Heart right ventricle (tissue), 16 donors: Measurements from ENCODE around the gene PRB3. TPM values are rescaled to one million over a fixed set of nuclear protein-coding genes. Genes with fewer than 3 reads are reported as not detected.

Source experiments
- ATAC-seq, 8 donors: fragments of 200-7000 bp; cut with Tn5 transposase; one replicate each; pipeline ENCODE4 v1.9.1; 2020; ENCODE audit warnings: mild to moderate bottlenecking in 8 of 8, moderate library complexity in 8 of 8, moderate number of reproducible peaks in 1 of 8
- DNase-seq, 2 donors: peaks; one replicate each; pipeline ENCODE4 v3.0.0-alpha.2; 2020
- H3K27ac ChIP-seq, 10 donors: fragments of 200-600 bp; sonication (generic) in 2 of 10; one replicate each; pipeline versions ENCODE4 v1.5.0 to v1.8.0; 2020 to 2022; ENCODE audit warnings: mild to moderate bottlenecking in 3 of 10
- H3K27me3 ChIP-seq, 7 donors: fragments of 200-600 bp; one replicate each; pipeline ENCODE4 v1.8.0; 2021 to 2022; ENCODE audit warnings: mild to moderate bottlenecking in 2 of 7
- H3K36me3 ChIP-seq, 9 donors: fragments of 200-600 bp; sonication (generic) in 1 of 9; one replicate each; pipeline versions ENCODE4 v1.5.0 to v1.8.0; 2020 to 2022; ENCODE audit warnings: mild to moderate bottlenecking in 2 of 9
- H3K4me1 ChIP-seq, 9 donors: fragments of 200-600 bp; sonication (generic) in 1 of 9; one replicate each; pipeline versions ENCODE4 v1.5.0 to v1.8.0; 2020 to 2022; ENCODE audit warnings: mild to moderate bottlenecking in 4 of 9
- H3K4me3 ChIP-seq, 10 donors: fragments of 200-600 bp; sonication (generic) in 2 of 10; one replicate each; pipeline versions ENCODE4 v1.5.0 to v1.8.0; 2020 to 2022; ENCODE audit warnings: mild to moderate bottlenecking in 7 of 10, moderate library complexity in 2 of 10
- H3K9me3 ChIP-seq, 11 donors: fragments of 200-600 bp in 10 of 11; sonication (generic) in 2 of 11; one replicate each; pipeline versions ENCODE4 v1.5.0 to v1.8.0; 2013 to 2022; ENCODE audit warnings: mild to moderate bottlenecking in 2 of 11, control low read depth in 1 of 11, moderate library complexity in 1 of 11
- CTCF ChIP-seq, 9 donors: fragments of 200-600 bp; sonication (generic) in 2 of 9; IDR thresholded peaks; one replicate each; pipeline versions ENCODE4 v1.5.0 to v1.8.0; 2021 to 2022; ENCODE audit warnings: antibody characterized with exemption in 9 of 9, mild to moderate bottlenecking in 5 of 9, moderate library complexity in 1 of 9
- WGBS, 2 donors: extraction: QIAGEN DNeasy Blood & Tissue Kit; methylation state at CpG; one replicate each; pipeline ENCODE4 v1.1.7; 2013; ENCODE audit warnings: inconsistent platforms in 1 of 2; 5-methylcytosine and 5-hydroxymethylcytosine counted together
- intact Hi-C, 10 donors: fragments of 100-400 bp; cut with DNase I; formaldehyde crosslinking; loops; one replicate each; pipeline versions ENCODE4 v1.11.1 to v1.14.2; 2022
- polyA plus RNA-seq, 2 donors: library from polyadenylated mRNA; stranded (reverse); fragments of 200-250 nt; gene quantifications; one replicate each; pipeline ENCODE4 v1.2.3, GENCODE V29; 2013
- total RNA-seq, 10 donors: library from RNA; stranded (reverse); fragmentation: NEBNext Ultra II Directional in 3 of 10; extraction: Animal tissue kit (Norgen Biotek cat#: 25700) in 3 of 10; gene quantifications; one replicate each; pipeline versions ENCODE4 v1.2.1 to v1.2.4, GENCODE V29; 2021 to 2023
- donor health status: Arrhythmogenic right ventricular cardiomyopathy.
- donor health status: ischemic (EF 13 %, LVEDD 7.1; RV severe dilation, severe dysfunction).
- donor health status: healthy with polysubstance abuse.
- donor health status: DM: no; HTN: yes; CAD: no.
- donor health status: DM: no; HTN: no; CAD: no.
- donor health status: ischemic (EF 25% LVEDD 6.9; RV normal size, moderate dysfunction).
- donor health status: ischemic (EF 25% LVEDD 5.7; RV mildly dilated, moderate dysfunction).
- donor health status: healthy.
- donor health status: DM: yes; HTN: yes; CAD: no.
- donor health status: Ischemic cardiomyopathy.
- donor health status: ischemic (EF 35%, LVEDD 5.7; RV mildly dilated, moderate dysfunction).
- donor health status: nonischemic (EF 11% LVEDD 7.7; RV severe dilation, severe dysfunction).
- donor health status: DM: yes; HTN: yes; CAD: no.
- donor health status: PGD.
- donor health status: ischemic (EF 29% LVEDD 5.4; RV normal size, mild dysfunction).
- donor health status: nonischemic (EF 23%, LVEDD 6.1; RV moderate dilation, normal function).

PRB3 gene
- total and polyA plus RNA-seq, 12 donors: not detected

- DNase-seq: no peak
- WGBS, 2 donors: 91 to 98% methylated on average over 1 of the region's 1 CpG
- H3K27ac ChIP-seq: no peak overlapping the region
- no peak for TF ChIP-seq CTCF (IDR thresholded peaks at IDR 0.05)
- no peak for ATAC-seq
- H3K27me3 ChIP-seq: no peaks in the 10 kb centered on the region
- H3K4me3 ChIP-seq: no peak overlapping the region
- peaks cover 0 to 36% (median 13%) of the 10 kb centered on the region in 11 donors for H3K9me3 ChIP-seq
- no peaks in the 10 kb centered on the region for H3K4me1 ChIP-seq
- intact Hi-C loops: no loop called here
- no peaks in the 10 kb centered on the region for H3K36me3 ChIP-seq
These were observed 5.0 kb downstream of the PRB3 start for GRCh38 chr12:11264501-11264900.

- no peak overlapping the region for H3K4me3 ChIP-seq
- DNase-seq: no peak
- no peaks in the 10 kb centered on the region for H3K27me3 ChIP-seq
- no peaks in the 10 kb centered on the region for H3K36me3 ChIP-seq
- ATAC-seq: no peak
- WGBS, 2 donors: 47 to 94% methylated on average over 1 of the region's 1 CpG
- TF ChIP-seq CTCF (IDR thresholded peaks at IDR 0.05): no peak
- intact Hi-C loops: no loop called here
- H3K4me1 ChIP-seq: no peaks in the 10 kb centered on the region
- peaks cover 0 to 11% (median 0%) of the 10 kb centered on the region in 11 donors for H3K9me3 ChIP-seq
- H3K27ac ChIP-seq: no peak overlapping the region
These were observed 23.0 kb downstream of the PRB3 start for GRCh38 chr12:11246489-11246888.

GRCh38 chr12:11242656-11243055, 26.9 kb downstream of the PRB3 start:
- DNase-seq (no peak), ATAC-seq (no peak)
- intact Hi-C loops: no loop called here
- H3K9me3 ChIP-seq: peaks cover 0 to 5% (median 0%) of the 10 kb centered on the region in 11 donors
- no peak overlapping the region for H3K27ac ChIP-seq
- H3K4me1 ChIP-seq: no peaks in the 10 kb centered on the region
- no peak for TF ChIP-seq CTCF (IDR thresholded peaks at IDR 0.05)
- WGBS, 2 donors: 70 to 72% methylated on average over 3 of the region's 3 CpGs
- no peaks in the 10 kb centered on the region for H3K36me3 ChIP-seq
- H3K4me3 ChIP-seq: no peak overlapping the region
- H3K27me3 ChIP-seq: no peaks in the 10 kb centered on the region

GRCh38 chr12:11240348-11240930, 29.1 kb downstream of the PRB3 start:
- H3K4me1 ChIP-seq: no peaks in the 10 kb centered on the region
- 66 to 74% methylated on average over 3 of the region's 3 CpGs for WGBS, 2 donors
- intact Hi-C loops: no loop called here
- no peak for ATAC-seq
- H3K27me3 ChIP-seq: no peaks in the 10 kb centered on the region
- DNase-seq: no peak
- H3K27ac ChIP-seq: no peak overlapping the region
- H3K4me3 ChIP-seq: no peak overlapping the region
- H3K36me3 ChIP-seq: no peaks in the 10 kb centered on the region
- peaks cover 0 to 8% (median 0%) of the 10 kb centered on the region in 11 donors for H3K9me3 ChIP-seq
- no peak for TF ChIP-seq CTCF (IDR thresholded peaks at IDR 0.05)
